Panc1 (cell line): Measurements from ENCODE around the gene PLA2G12B.

Experiments
- CTCF ChIP-seq: fragments of 450-650 bp; IDR thresholded peaks from 2 replicates; pipeline ENCODE4 v1.5.1; 2017; ENCODE audit warnings: mild to moderate bottlenecking
- SIN3A ChIP-seq: IDR thresholded peaks from 2 replicates; pipeline ENCODE4 v1.6.1; 2012; ENCODE audit warnings: low read depth, mild to moderate bottlenecking, low read length, moderate library complexity, borderline replicate concordance; ENCODE audit not compliant: insufficient read depth

GRCh38 chr10:72952189-72952588 is 2.4 kb downstream of the PLA2G12B start:
- TF ChIP-seq CTCF (no peak), SIN3A (no peak)
